ENCODE measurements around the gene BHLHA15. TPM values are rescaled to one million over a fixed set of nuclear protein-coding genes. Genes with fewer than 3 reads are reported as not detected.

The BHLHA15 gene
- total and polyA plus RNA-seq, 2 of the 8 experiments (the other 6 are each of a cell fraction or from before 2014, with no cell fraction given), result 1.1 to 2.7 TPM

- H2BK120ac ChIP-seq (replicated peaks; ENCODE audit: low read depth, low read length), result no peak overlapping the region
- H2BK12ac ChIP-seq (ENCODE audit: low read depth, low read length), result no peak overlapping the region
- no peaks in the 10 kb centered on the region for H3K9me3 ChIP-seq (ENCODE audit: insufficient read depth in 2 of 2, low read depth in 1 of 2, low read length in 1 of 2)
- TF ChIP-seq KDM4A (IDR thresholded peaks at IDR 0.05; ENCODE audit: low read depth, low read length, severe bottlenecking), result no peak
- TF ChIP-seq BRCA1 (IDR thresholded peaks at IDR 0.05; ENCODE audit: low read depth, low read length), result no peak
- TF ChIP-seq CHD2 (IDR thresholded peaks at IDR 0.05; ENCODE audit: low read length), result no peak
- 0 out of 2 replicates have a peak, but pooled peaks have one; percentile 12 for TF ChIP-seq E2F6 (IDR thresholded peaks at IDR 0.05)
- TF ChIP-seq TBP (IDR thresholded peaks at IDR 0.05; ENCODE audit: low read depth, low read length), result no peak
- no peak for TF ChIP-seq SUZ12 (IDR thresholded peaks at IDR 0.05; ENCODE audit: low read length)
- H3K79me1 ChIP-seq (ENCODE audit: low read depth, low read length), result no peaks in the 10 kb centered on the region
- no peaks in the 10 kb centered on the region for H3K27me3 ChIP-seq (replicated peaks in 1 of 4; ENCODE audit: control insufficient read depth in 3 of 4, extremely low read depth in 1 of 4, insufficient read depth in 3 of 4, low read length in 3 of 4)
- H2AK5ac ChIP-seq (ENCODE audit: low read depth, low read length), result no peak overlapping the region
- no peak overlapping the region for H3K23ac ChIP-seq (ENCODE audit: insufficient read length)
- no peaks in the 10 kb centered on the region for H3K79me2 ChIP-seq (ENCODE audit: control insufficient read depth in 1 of 2, insufficient read depth in 2 of 2, low read length in 2 of 2)
- H2BK5ac ChIP-seq (ENCODE audit: low read depth, low read length), result no peak overlapping the region
- H3K14ac ChIP-seq (ENCODE audit: insufficient read length), result no peak overlapping the region
- no peak for FAIRE-seq
- no peak for DNase-seq (ENCODE audit: low read depth in 1 of 2, low spot score in 2 of 2)
- 94% methylated on average over 16 of the region's 16 CpGs; no CpG with 5 or more reads in 1 of the 2 experiments for WGBS, 2 experiments (ENCODE audit: extremely low coverage in 1 of 2, insufficient coverage in 1 of 2, insufficient read length in 1 of 2, insufficient replicate concordance in 2 of 2, low coverage in 1 of 2, low lambda C conversion rate in 2 of 2, missing lambda C conversion rate in 1 of 2)
- no peak overlapping the region for H3K4ac ChIP-seq (replicated peaks; ENCODE audit: insufficient read length, low read depth, low read length)
- no peak overlapping the region for H2BK15ac ChIP-seq (ENCODE audit: low read length)
- no peak overlapping the region for H3K9ac ChIP-seq (replicated peaks in 1 of 4; ENCODE audit: extremely low read depth in 1 of 4, low read depth in 3 of 4, low read length in 3 of 4)
- H4K8ac ChIP-seq (ENCODE audit: extremely low read depth, insufficient read depth, low read length), result no peak overlapping the region
- no peak overlapping the region for H4K91ac ChIP-seq (replicated peaks; ENCODE audit: insufficient read length, low read length)
- no peak overlapping the region for H3K18ac ChIP-seq (ENCODE audit: extremely low read depth, low read length)
- H3K4me2 ChIP-seq (ENCODE audit: insufficient read depth in 1 of 2, low read depth in 2 of 2, low read length in 2 of 2), result no peak overlapping the region
- H3K23me2 ChIP-seq (ENCODE audit: low read depth, low read length), result no peaks in the 10 kb centered on the region
- ChIA-PET POLR2A (ENCODE audit: partially characterized antibody) (interaction anchor here (1.2 kb wide), 1 partner anchor 16 kb away, joined by 3 read pairs; no protein-coding TSS in a partner anchor), CTCF (ENCODE audit: partially characterized antibody) (interaction anchor here (1.4 kb wide), 1 partner anchor 60 kb away, joined by 5 read pairs; no protein-coding TSS in a partner anchor)
- peaks cover 2 to 4% of the 10 kb centered on the region in 2 experiments for H4K20me1 ChIP-seq (replicated peaks in 1 of 2; ENCODE audit: control insufficient read depth in 1 of 2, insufficient read depth in 2 of 2, low read length in 2 of 2)
- no peak overlapping the region for H3K56ac ChIP-seq (replicated peaks; ENCODE audit: insufficient read length, low read depth, low read length)
- H2AFZ ChIP-seq (ENCODE audit: low read length), result no peak overlapping the region
- H4K5ac ChIP-seq (ENCODE audit: insufficient read length, low read depth, low read length), result no peak overlapping the region
- no peak overlapping the region for H3K27ac ChIP-seq (ENCODE audit: low read depth, low read length)
- no peaks in the 10 kb centered on the region; a peak in 3 of 7 replicates for H3K4me1 ChIP-seq (replicated peaks in 1 of 4; ENCODE audit: control insufficient read depth in 3 of 4, insufficient read depth in 4 of 4, low read length in 3 of 4)
- no peak overlapping the region for H2BK20ac ChIP-seq (ENCODE audit: low read length)
- H3K36me3 ChIP-seq (ENCODE audit: control insufficient read depth in 2 of 4, insufficient read depth in 4 of 4, low read length in 3 of 4), result no peaks in the 10 kb centered on the region
- no peak overlapping the region for H3K4me3 ChIP-seq (ENCODE audit: extremely low read depth in 1 of 4, insufficient read depth in 2 of 4, low read depth in 3 of 4, low read length in 4 of 4)
Observed at GRCh38 chr7:98228801-98229200, 17.6 kb downstream of the BHLHA15 start.

Data from H1 (cell line).